Brain microvascular endothelial cell (primary cell): ENCODE measurements around the gene DYSF.

Source experiments
- DNase-seq: peaks from one replicate; pipeline ENCODE4 v3.0.0-alpha.2; 2020
- H3K27ac ChIP-seq: fragments of 250-450 bp; sonication (Bioruptor Pico); 2 replicates; pipeline ENCODE4 v1.5.1; 2020; ENCODE audit warnings: mild to moderate bottlenecking, moderate library complexity
- H3K27me3 ChIP-seq: fragments of 250-450 bp; sonication (Bioruptor Pico); replicated peaks from 2 replicates; pipeline ENCODE4 v1.5.1; 2020; ENCODE audit warnings: mild to moderate bottlenecking
- H3K36me3 ChIP-seq: fragments of 250-450 bp; sonication (Bioruptor Pico); replicated peaks from 2 replicates; pipeline ENCODE4 v1.5.1; 2020; ENCODE audit warnings: mild to moderate bottlenecking
- H3K4me3 ChIP-seq: 2 replicates; pipeline ENCODE4 v1.5.1; 2011; ENCODE audit warnings: low read depth, mild to moderate bottlenecking, control low read depth, low read length, moderate library complexity
- CTCF ChIP-seq: IDR thresholded peaks from 2 replicates; pipeline ENCODE4 v1.5.1; 2011; ENCODE audit warnings: low read depth, mild to moderate bottlenecking, moderate library complexity, low read length, control low read depth, inconsistent platforms; ENCODE audit errors: missing control alignments
- in situ Hi-C: cut with HindIII; loops from 2 replicates; pipeline ENCODE4 v1.10.0; 2017; ENCODE audit warnings: low sequenced_read_pairs, low pct_ligation_motif_present

Gene DYSF

GRCh38 chr2:71531522-71532047 lies 78.2 kb downstream of the DYSF start:
- H3K27ac ChIP-seq, result no peak overlapping the region
- in situ Hi-C loops, result no loop called here
- H3K4me3 ChIP-seq, result no peak overlapping the region
- DNase-seq, result peak; percentile 67
- no peaks in the 10 kb centered on the region for H3K27me3 ChIP-seq
- peaks cover 3% of the 10 kb centered on the region for H3K36me3 ChIP-seq
- TF ChIP-seq CTCF, result no peak

GRCh38 chr2:71532327-71532726 lies 79.0 kb downstream of the DYSF start:
- H3K27ac ChIP-seq, result no peak overlapping the region

GRCh38 chr2:71534201-71534600 lies 80.8 kb downstream of the DYSF start:
- in situ Hi-C loops, result no loop called here
- no peak for DNase-seq
- Histone ChIP-seq H3K27ac (no peak overlapping the region), H3K36me3 (peaks cover 3% of the 10 kb centered on the region), H3K4me3 (no peak overlapping the region), H3K27me3 (no peaks in the 10 kb centered on the region)
- TF ChIP-seq CTCF, result no peak

More at GRCh38 chr2:71532327-71532726, 79.0 kb downstream of the DYSF start:
- H3K36me3 ChIP-seq, result peaks cover 3% of the 10 kb centered on the region
- no peak for TF ChIP-seq CTCF
- no peak for DNase-seq
- in situ Hi-C loops, result no loop called here
- no peak overlapping the region for H3K4me3 ChIP-seq
- no peaks in the 10 kb centered on the region for H3K27me3 ChIP-seq

- Histone ChIP-seq H3K4me3 (no peak overlapping the region), H3K36me3 (peaks cover 3% of the 10 kb centered on the region), H3K27ac (no peak overlapping the region), H3K27me3 (no peaks in the 10 kb centered on the region)
- TF ChIP-seq CTCF, result no peak
- in situ Hi-C loops, result no loop called here
- DNase-seq, result no peak
Measured at GRCh38 chr2:71534826-71535225, 81.5 kb downstream of the DYSF start.

GRCh38 chr2:71535526-71535925 lies 82.2 kb downstream of the DYSF start:
- no peak for TF ChIP-seq CTCF
- Histone ChIP-seq H3K27ac (no peak overlapping the region), H3K4me3 (no peak overlapping the region), H3K27me3 (no peaks in the 10 kb centered on the region), H3K36me3 (peaks cover 3% of the 10 kb centered on the region)
- in situ Hi-C loops, result no loop called here
- DNase-seq, result no peak

GRCh38 chr2:71536226-71536671 lies 82.9 kb downstream of the DYSF start:
- no peak overlapping the region for H3K27ac ChIP-seq
- no peak for DNase-seq
- H3K36me3 ChIP-seq, result peaks cover 3% of the 10 kb centered on the region
- no peaks in the 10 kb centered on the region for H3K27me3 ChIP-seq
- no peak for TF ChIP-seq CTCF
- in situ Hi-C loops, result no loop called here
- H3K4me3 ChIP-seq, result no peak overlapping the region
